HL-60 (cell line): ENCODE data around the gene MORC3.

Experiments used
- DNase-seq, 2 experiments: peaks; one replicate each; pipeline ENCODE4 v3.0.0-alpha.2; 2010 to 2020; ENCODE audit warnings: low read depth in 1 of 2, low spot score in 1 of 2
- H3K27ac ChIP-seq: fragments of 250-450 bp; sonication (Bioruptor Pico); replicated peaks from 2 replicates; pipeline ENCODE4 v1.5.1; 2020; ENCODE audit warnings: mild to moderate bottlenecking, moderate library complexity
- H3K27me3 ChIP-seq: fragments of 250-450 bp; sonication (Bioruptor Pico); 2 replicates; pipeline ENCODE4 v1.5.1; 2021; ENCODE audit warnings: mild to moderate bottlenecking, moderate library complexity; ENCODE audit not compliant: insufficient read depth, poor library complexity, severe bottlenecking
- H3K4me3 ChIP-seq: replicated peaks from 2 replicates; pipeline ENCODE4 v1.5.1; 2011; ENCODE audit warnings: mild to moderate bottlenecking, control low read depth, low read length; ENCODE audit not compliant: insufficient read depth
- GABPA ChIP-seq: IDR thresholded peaks from 2 replicates; pipeline ENCODE4 v1.6.1; 2012; ENCODE audit warnings: low read depth
- POLR2AphosphoS5 ChIP-seq: IDR thresholded peaks from 2 replicates; pipeline ENCODE4 v1.6.1; 2012; ENCODE audit warnings: low read depth
- SPI1 ChIP-seq: IDR thresholded peaks from 2 replicates; pipeline ENCODE4 v1.6.1; 2012; ENCODE audit warnings: low read depth, mild to moderate bottlenecking, borderline replicate concordance
- TF ChIP-seq, protein P1 (sequence below): IDR thresholded peaks from 2 replicates; pipeline ENCODE4 v1.6.1; 2012; ENCODE audit warnings: low read depth; ENCODE audit not compliant: insufficient replicate concordance
- TF ChIP-seq, protein P2 (sequence below): IDR thresholded peaks from one replicate; pipeline ENCODE4 v1.5.1; 2011; ENCODE audit warnings: low read length, control low read depth, inconsistent platforms; ENCODE audit not compliant: insufficient read depth

The MORC3 gene

DNA sequence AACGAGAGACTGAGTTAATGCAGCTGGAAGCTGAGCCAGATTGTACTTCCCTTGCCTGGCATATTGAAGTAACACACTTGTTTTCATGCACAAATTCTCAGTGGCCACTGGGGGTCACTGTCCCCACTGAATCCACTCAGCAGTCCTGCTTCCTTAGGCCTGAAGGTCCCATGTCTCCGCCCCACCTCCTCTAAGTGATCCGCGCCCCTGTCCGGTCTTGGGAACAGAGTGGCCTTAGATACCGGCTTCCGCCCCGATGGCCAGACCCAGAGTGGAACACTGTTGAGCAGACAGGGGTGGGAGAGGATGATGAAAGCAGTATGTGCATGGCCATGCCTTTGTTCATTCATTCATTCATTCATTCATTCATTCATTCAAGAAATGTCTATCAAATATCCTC, 100.0 kb downstream of the MORC3 start:
- TF ChIP-seq POLR2AphosphoS5 (no peak), SPI1 (no peak), GABPA (no peak)
- TF ChIP-seq, protein P1, sequence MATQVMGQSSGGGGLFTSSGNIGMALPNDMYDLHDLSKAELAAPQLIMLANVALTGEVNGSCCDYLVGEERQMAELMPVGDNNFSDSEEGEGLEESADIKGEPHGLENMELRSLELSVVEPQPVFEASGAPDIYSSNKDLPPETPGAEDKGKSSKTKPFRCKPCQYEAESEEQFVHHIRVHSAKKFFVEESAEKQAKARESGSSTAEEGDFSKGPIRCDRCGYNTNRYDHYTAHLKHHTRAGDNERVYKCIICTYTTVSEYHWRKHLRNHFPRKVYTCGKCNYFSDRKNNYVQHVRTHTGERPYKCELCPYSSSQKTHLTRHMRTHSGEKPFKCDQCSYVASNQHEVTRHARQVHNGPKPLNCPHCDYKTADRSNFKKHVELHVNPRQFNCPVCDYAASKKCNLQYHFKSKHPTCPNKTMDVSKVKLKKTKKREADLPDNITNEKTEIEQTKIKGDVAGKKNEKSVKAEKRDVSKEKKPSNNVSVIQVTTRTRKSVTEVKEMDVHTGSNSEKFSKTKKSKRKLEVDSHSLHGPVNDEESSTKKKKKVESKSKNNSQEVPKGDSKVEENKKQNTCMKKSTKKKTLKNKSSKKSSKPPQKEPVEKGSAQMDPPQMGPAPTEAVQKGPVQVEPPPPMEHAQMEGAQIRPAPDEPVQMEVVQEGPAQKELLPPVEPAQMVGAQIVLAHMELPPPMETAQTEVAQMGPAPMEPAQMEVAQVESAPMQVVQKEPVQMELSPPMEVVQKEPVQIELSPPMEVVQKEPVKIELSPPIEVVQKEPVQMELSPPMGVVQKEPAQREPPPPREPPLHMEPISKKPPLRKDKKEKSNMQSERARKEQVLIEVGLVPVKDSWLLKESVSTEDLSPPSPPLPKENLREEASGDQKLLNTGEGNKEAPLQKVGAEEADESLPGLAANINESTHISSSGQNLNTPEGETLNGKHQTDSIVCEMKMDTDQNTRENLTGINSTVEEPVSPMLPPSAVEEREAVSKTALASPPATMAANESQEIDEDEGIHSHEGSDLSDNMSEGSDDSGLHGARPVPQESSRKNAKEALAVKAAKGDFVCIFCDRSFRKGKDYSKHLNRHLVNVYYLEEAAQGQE: no peak
- TF ChIP-seq, protein P2, sequence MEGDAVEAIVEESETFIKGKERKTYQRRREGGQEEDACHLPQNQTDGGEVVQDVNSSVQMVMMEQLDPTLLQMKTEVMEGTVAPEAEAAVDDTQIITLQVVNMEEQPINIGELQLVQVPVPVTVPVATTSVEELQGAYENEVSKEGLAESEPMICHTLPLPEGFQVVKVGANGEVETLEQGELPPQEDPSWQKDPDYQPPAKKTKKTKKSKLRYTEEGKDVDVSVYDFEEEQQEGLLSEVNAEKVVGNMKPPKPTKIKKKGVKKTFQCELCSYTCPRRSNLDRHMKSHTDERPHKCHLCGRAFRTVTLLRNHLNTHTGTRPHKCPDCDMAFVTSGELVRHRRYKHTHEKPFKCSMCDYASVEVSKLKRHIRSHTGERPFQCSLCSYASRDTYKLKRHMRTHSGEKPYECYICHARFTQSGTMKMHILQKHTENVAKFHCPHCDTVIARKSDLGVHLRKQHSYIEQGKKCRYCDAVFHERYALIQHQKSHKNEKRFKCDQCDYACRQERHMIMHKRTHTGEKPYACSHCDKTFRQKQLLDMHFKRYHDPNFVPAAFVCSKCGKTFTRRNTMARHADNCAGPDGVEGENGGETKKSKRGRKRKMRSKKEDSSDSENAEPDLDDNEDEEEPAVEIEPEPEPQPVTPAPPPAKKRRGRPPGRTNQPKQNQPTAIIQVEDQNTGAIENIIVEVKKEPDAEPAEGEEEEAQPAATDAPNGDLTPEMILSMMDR: peak; percentile 63

DNA sequence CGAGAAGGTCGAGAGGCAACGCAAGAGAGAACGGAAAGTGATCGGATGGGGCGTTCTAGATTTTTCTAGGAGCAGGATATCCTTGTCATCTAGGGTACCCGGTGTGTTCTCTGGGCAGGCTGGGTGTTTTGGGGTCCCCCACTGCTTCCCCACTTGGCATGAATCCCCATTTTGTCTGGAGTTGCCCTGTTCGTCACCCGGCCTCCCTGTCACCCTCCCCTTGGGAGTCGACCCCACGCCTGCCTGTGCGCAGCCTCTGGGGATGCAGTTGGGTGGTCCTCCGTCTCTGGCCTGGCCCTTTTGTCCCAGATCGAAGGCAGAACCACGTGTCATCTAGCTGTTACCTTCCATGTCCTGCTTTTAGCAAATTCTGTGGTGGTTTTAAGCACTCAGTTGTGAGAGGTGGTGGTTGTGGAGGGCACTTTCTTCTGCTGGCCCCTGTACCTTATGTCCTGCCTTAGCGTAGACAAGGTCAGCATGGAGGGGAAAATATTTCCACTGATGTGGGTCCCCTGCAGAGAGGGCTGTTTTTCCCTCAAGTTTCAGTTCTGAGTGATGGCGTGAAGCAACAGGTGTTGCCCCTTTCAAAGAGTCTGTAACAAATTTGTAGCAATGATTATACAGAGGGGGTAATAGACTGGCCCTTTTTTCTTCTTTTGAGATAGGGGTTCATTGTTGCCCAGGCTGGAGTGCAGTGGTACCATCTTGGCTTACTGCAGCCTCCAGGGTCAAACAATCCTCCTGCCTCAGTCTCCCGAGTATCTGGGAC, 100.8 kb downstream of the MORC3 start:
- no peaks in the 10 kb centered on the region for H3K27me3 ChIP-seq
- H3K4me3 ChIP-seq: no peak overlapping the region
- H3K27ac ChIP-seq: no peak overlapping the region
- DNase-seq: no peak
- TF ChIP-seq, protein P2: no peak
- TF ChIP-seq GABPA (no peak), SPI1 (no peak), POLR2AphosphoS5 (no peak)
- TF ChIP-seq, protein P1: no peak

More for the DNA sequence above, 100.0 kb downstream of the MORC3 start:
- DNase-seq: peak; percentile 38 to 75
- Histone ChIP-seq H3K4me3 (no peak overlapping the region), H3K27ac (no peak overlapping the region), H3K27me3 (no peaks in the 10 kb centered on the region)

DNA sequence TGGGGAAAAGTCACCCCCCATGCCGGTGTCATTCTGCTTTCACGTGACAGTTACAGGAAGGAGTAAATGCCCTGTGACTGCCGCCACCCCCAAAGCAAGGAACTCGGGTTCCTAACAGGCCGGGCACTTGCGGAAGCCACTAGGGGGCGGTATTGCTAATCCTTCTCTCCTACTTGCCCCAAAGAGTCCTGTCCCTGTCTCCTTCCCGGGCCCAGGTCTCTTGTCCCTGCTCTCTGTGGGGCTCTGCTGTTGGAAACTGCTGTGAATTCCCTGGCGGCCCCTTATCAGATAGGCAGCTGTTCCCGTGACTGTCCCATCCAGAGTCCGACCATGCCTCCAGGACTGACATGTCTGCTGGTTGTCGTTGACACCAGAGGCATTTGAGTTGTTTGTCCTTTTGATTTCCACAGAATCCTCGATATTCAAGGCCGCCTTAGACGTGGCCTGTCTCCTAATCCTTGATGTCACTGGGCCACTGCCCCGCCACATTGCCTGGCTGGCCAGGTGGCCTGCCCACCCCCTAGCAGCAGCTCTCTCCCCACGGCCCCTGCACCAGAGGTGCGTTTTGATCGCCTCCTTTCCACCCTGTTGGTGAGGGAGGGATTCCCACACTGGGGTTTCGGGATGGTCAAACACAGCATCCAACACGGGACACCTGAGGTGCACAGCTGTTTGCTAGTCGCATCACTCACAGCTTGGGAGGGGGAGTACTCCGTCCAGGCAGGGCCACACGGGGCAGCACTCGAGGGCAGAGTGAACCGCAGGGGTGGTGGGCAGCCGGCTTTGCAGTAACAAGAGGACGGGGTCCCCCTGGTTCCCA, 102.5 kb downstream of the MORC3 start:
- Histone ChIP-seq H3K27ac (no peak overlapping the region), H3K4me3 (no peak overlapping the region), H3K27me3 (no peaks in the 10 kb centered on the region)
- DNase-seq: peak; percentile 63 to 66
- TF ChIP-seq, protein P2: peak; percentile 88
- TF ChIP-seq, protein P1: no peak
